ENCODE results near the gene PKNOX2. TPM values are rescaled to one million over a fixed set of nuclear protein-coding genes. Genes with fewer than 3 reads are reported as not detected.

The PKNOX2 gene
- total RNA-seq, 1 donor from 2014 or later = 3.4 TPM

DNA sequence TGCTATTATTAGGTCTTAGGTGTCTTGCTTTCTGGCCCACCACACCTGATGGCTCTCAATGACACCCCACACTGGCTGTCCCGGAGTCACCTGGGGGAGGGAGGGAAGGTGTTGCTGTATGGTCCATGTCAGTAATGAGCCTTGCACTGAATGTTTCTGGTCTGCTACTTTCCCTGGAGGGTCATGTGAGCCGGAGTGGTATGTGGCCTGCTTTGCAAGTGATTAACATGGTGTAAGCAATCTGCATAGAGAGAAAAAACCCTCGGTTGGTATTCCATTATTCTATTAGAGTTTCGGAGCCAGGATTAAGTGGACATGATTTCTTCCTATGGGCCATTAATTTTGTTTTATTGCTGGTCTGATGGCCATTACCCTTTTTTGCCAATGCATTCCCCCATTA, 63.9 kb downstream of the PKNOX2 start:
- intact Hi-C loops (cut with DNase I) = no loop called here
- Histone ChIP-seq H3K4me3 (no peak overlapping the region), H3K27ac (no peak overlapping the region), H3K9me3 (no peaks in the 10 kb centered on the region), H3K4me1 (no peaks in the 10 kb centered on the region), H3K27me3 (no peaks in the 10 kb centered on the region), H3K36me3 (no peaks in the 10 kb centered on the region)
- no peak for DNase-seq (ENCODE audit: extremely low spot score in 2 of 2)
- TF ChIP-seq, protein P1, sequence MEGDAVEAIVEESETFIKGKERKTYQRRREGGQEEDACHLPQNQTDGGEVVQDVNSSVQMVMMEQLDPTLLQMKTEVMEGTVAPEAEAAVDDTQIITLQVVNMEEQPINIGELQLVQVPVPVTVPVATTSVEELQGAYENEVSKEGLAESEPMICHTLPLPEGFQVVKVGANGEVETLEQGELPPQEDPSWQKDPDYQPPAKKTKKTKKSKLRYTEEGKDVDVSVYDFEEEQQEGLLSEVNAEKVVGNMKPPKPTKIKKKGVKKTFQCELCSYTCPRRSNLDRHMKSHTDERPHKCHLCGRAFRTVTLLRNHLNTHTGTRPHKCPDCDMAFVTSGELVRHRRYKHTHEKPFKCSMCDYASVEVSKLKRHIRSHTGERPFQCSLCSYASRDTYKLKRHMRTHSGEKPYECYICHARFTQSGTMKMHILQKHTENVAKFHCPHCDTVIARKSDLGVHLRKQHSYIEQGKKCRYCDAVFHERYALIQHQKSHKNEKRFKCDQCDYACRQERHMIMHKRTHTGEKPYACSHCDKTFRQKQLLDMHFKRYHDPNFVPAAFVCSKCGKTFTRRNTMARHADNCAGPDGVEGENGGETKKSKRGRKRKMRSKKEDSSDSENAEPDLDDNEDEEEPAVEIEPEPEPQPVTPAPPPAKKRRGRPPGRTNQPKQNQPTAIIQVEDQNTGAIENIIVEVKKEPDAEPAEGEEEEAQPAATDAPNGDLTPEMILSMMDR (IDR thresholded peaks at IDR 0.05) = no peak
- no peak for TF ChIP-seq POLR2AphosphoS5 (IDR thresholded peaks at IDR 0.05; ENCODE audit: insufficient read depth in 1 of 2, low read depth in 1 of 2)
- no peak for TF ChIP-seq POLR2A (IDR thresholded peaks at IDR 0.05)

DNA sequence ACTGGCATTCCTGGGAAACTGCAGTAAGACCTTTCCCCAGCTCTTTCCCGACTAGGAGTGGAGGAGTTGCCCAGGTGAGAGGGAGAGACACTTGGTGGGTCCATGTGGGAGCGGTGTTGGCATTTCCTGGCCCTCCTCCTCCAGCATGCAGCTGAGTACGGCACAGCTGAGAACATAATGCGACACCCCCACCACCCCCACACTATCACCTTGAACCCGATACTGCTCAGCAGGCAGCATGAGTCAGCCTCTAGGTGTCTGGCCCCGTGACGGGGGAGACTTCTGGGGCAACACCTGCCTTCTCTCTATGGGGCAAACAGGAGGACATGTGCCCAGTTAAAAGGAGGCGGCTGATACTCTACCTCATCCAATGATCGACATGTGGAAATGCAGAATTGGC, 64.4 kb downstream of the PKNOX2 start:
- no peaks in the 10 kb centered on the region for H3K4me1 ChIP-seq
- H3K4me3 ChIP-seq = no peak overlapping the region
- H3K27me3 ChIP-seq = no peaks in the 10 kb centered on the region
- H3K27ac ChIP-seq = no peak overlapping the region
- intact Hi-C loops (cut with DNase I) = no loop called here
- H3K9me3 ChIP-seq = no peaks in the 10 kb centered on the region
- DNase-seq (ENCODE audit: extremely low spot score in 2 of 2) = no peak
- TF ChIP-seq POLR2A (IDR thresholded peaks at IDR 0.05) = no peak
- TF ChIP-seq, protein P1 (IDR thresholded peaks at IDR 0.05) = no peak
- no peak for TF ChIP-seq POLR2AphosphoS5 (IDR thresholded peaks at IDR 0.05; ENCODE audit: insufficient read depth in 1 of 2, low read depth in 1 of 2)
- H3K36me3 ChIP-seq = no peaks in the 10 kb centered on the region

DNA sequence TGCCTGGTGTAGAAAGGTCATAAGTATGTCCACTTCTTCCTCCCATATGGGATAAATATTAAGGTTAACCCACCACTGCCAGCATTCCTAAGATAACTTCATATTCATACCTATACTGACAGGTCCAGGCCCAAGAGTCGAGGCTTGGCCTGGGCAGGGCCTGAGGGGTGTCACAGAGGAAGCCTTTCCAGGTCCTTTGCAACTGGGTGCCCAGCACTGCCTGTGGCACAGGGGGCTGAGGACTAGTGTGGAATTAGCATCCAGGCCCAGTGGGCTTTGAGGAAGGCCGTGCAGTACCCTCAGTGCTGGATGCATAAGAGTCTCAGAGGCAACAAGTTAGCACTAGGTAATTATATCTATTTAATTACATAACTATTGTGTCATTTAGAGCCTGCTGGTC, 65.4 kb downstream of the PKNOX2 start:
- TF ChIP-seq POLR2AphosphoS5 (IDR thresholded peaks at IDR 0.05; ENCODE audit: insufficient read depth in 1 of 2, low read depth in 1 of 2) (no peak), POLR2A (IDR thresholded peaks at IDR 0.05) (no peak)
- TF ChIP-seq, protein P1 (IDR thresholded peaks at IDR 0.05) = no peak
- no peak for DNase-seq (ENCODE audit: extremely low spot score in 2 of 2)
- Histone ChIP-seq H3K4me1 (no peaks in the 10 kb centered on the region), H3K27ac (no peak overlapping the region), H3K4me3 (no peak overlapping the region), H3K9me3 (no peaks in the 10 kb centered on the region), H3K27me3 (no peaks in the 10 kb centered on the region), H3K36me3 (no peaks in the 10 kb centered on the region)
- intact Hi-C loops (cut with DNase I) = loop anchor here (2.0 kb wide), 1 partner anchor 77 kb away; no protein-coding TSS in a partner anchor

DNA sequence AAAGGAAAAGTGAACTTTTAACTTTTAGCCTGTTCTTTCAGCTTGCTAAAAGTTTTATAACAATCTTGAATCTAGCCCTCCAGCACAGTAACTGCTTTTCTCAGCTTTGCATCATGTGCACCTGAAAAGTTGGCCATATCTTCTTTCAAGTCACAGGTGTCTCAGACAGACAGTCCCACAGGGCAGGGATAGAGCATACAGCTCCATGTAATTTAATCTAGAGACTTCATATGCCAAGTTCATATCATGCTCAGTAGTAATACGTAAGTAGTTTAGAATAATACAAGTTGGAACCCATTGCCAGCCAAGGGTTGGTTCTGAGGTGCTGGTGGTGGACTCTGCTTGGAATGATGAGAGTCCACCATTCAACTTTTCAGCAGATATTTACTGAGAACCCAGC, 68.6 kb downstream of the PKNOX2 start:
- intact Hi-C loops (cut with DNase I) = no loop called here
- H3K4me3 ChIP-seq = no peak overlapping the region

DNA sequence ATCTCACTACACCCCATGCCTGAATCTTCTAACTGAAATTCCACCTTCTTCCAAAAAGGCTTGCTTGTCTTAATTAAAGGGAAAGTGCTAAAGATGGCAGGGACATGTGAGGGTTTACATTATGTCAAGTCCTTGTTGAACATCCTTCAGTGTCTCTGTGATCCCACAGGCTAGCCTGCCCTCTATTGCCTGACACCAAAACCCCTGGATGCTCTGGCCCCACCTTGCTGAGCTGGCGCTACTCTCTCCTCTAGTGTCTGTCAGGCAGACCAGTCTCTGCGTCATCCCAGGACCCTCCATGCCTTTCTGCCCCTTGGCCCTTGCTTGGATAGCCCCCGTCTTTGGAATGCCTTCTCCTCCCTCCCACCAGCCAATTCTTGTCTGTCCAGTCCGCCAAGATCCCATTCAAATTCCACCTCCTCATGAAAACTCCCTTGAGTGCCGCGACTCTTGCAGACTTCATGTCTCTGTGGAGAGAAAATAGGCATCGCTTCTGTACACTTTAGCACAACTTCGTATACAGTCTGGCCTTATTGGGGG, 69.3 kb downstream of the PKNOX2 start:
- DNase-seq (ENCODE audit: extremely low spot score in 2 of 2) = no peak
- intact Hi-C loops (cut with DNase I) = no loop called here
- H3K27me3 ChIP-seq = no peaks in the 10 kb centered on the region
- no peak overlapping the region for H3K4me3 ChIP-seq
- H3K9me3 ChIP-seq = no peaks in the 10 kb centered on the region
- no peaks in the 10 kb centered on the region for H3K36me3 ChIP-seq
- H3K4me1 ChIP-seq = no peaks in the 10 kb centered on the region
- TF ChIP-seq POLR2AphosphoS5 (IDR thresholded peaks at IDR 0.05; ENCODE audit: insufficient read depth in 1 of 2, low read depth in 1 of 2) (no peak), POLR2A (IDR thresholded peaks at IDR 0.05) (no peak)
- TF ChIP-seq, protein P1 (IDR thresholded peaks at IDR 0.05) = no peak
- no peak overlapping the region for H3K27ac ChIP-seq

More for the DNA sequence above, 68.6 kb downstream of the PKNOX2 start:
- H3K4me1 ChIP-seq = no peaks in the 10 kb centered on the region
- H3K27me3 ChIP-seq = no peaks in the 10 kb centered on the region
- no peak overlapping the region for H3K27ac ChIP-seq
- no peaks in the 10 kb centered on the region for H3K36me3 ChIP-seq
- no peaks in the 10 kb centered on the region for H3K9me3 ChIP-seq
- TF ChIP-seq POLR2A (IDR thresholded peaks at IDR 0.05) (no peak), POLR2AphosphoS5 (IDR thresholded peaks at IDR 0.05; ENCODE audit: insufficient read depth in 1 of 2, low read depth in 1 of 2) (no peak)
- TF ChIP-seq, protein P1 (IDR thresholded peaks at IDR 0.05) = no peak
- no peak for DNase-seq (ENCODE audit: extremely low spot score in 2 of 2)

Measured in vagina (tissue), 2 donors.